RWPE1 (cell line): ENCODE results near the gene NCOA5.
A peak's percentile ranks its signal among the peaks of the same experiment; 100 is the strongest.

ENCODE experiments used
- CTCF ChIA-PET: fragments of 350-600 bp; sonication (Branson Sonifier 250); formaldehyde crosslinking; extraction: SDS; loops from one replicate; lab custom pipeline; 2021; lab: Yijun Ruan, JAX
- POLR2A ChIA-PET: fragments of 400-600 bp; formaldehyde crosslinking; extraction: SDS; loops from one replicate; lab custom pipeline; 2020; ENCODE audit warnings: antibody characterized with exemption; ENCODE audit not compliant: low non-redundant PET; lab: Yijun Ruan, JAX
- DNase-seq: peaks from one replicate; pipeline ENCODE4 v3.0.0; 2012; ENCODE audit warnings: low spot score
- H3K27ac ChIP-seq: fragments of 450-650 bp; 2 replicates; pipeline ENCODE4 v1.5.1; 2017
- CTCF ChIP-seq: fragments of 450-650 bp; conservative IDR thresholded peaks from 2 replicates; pipeline ENCODE4 v1.5.1; 2017; ENCODE audit warnings: low read depth, mild to moderate bottlenecking

Gene NCOA5

GRCh38 chr20:46011631-46012482 lies 77.9 kb downstream of the NCOA5 start:
- POLR2A ChIA-PET: no interaction called here
- peak; percentile 62 for TF ChIP-seq CTCF
- CTCF ChIA-PET: interaction anchor here (0.6 to 4.7 kb wide), 13 partner anchors 9 to 186 kb away, joined by 3 to 82 read pairs (median 4); partner anchors contain the start of gene ZNF335
- no peak overlapping the region for H3K27ac ChIP-seq
- DNase-seq: no peak
